ENCODE measurements around the gene DDX43.

DDX43 gene

GRCh38 chr6:73353636-73354593 is 40.7 kb upstream of the DDX43 start, which contains the start of gene DPPA5:
TSS of gene DPPA5 (minus strand) at chr6:73354276. CDS start at chr6:73354225, 51 bp downstream.
- Histone ChIP-seq H4K91ac (ENCODE audit: low read depth, low read length, poor library complexity) (no peak within 1 kb of the TSS), H4K8ac (ENCODE audit: low read depth, low read length) (no peak within 1 kb of the TSS), H3K27me3 (ENCODE audit: control insufficient read depth in 3 of 3, insufficient read depth in 3 of 3, low read depth in 1 of 3, low read length in 3 of 3) (no peaks in the 10 kb centered on the region), H2AK5ac (ENCODE audit: low read depth, low read length) (peak within 1 kb of the TSS; percentile 18), H3K9me3 (replicated peaks in 1 of 2; ENCODE audit: control insufficient read depth in 2 of 2, insufficient read depth in 1 of 2, low read depth in 1 of 2, low read length in 2 of 2) (no peaks in the 10 kb centered on the region), H3K14ac (ENCODE audit: low read length) (peak within 1 kb of the TSS; percentile 21), H3K4me1 (ENCODE audit: control insufficient read depth in 2 of 2, insufficient read depth in 1 of 2, low read depth in 1 of 2, low read length in 2 of 2) (no peaks in the 10 kb centered on the region), H2BK12ac (ENCODE audit: low read length) (no peak within 1 kb of the TSS), H3K4me3 (ENCODE audit: low read length in 2 of 2) (no peak within 1 kb of the TSS), H3K18ac (ENCODE audit: low read length) (no peak within 1 kb of the TSS), H3K79me1 (ENCODE audit: low read depth, low read length) (no peaks in the 10 kb centered on the region), H2BK120ac (ENCODE audit: low read depth, low read length) (no peak within 1 kb of the TSS), H2AFZ (ENCODE audit: low read length) (no peak within 1 kb of the TSS), H2BK5ac (ENCODE audit: low read length) (peak within 1 kb of the TSS; percentile 35), H3K27ac (replicated peaks; ENCODE audit: low read length) (no peak within 1 kb of the TSS), H3K9ac (ENCODE audit: low read depth, low read length, poor library complexity) (no peak within 1 kb of the TSS), H2BK15ac (ENCODE audit: low read length) (no peak within 1 kb of the TSS), H3K4ac (ENCODE audit: low read length) (no peak within 1 kb of the TSS), H3K36me3 (replicated peaks in 1 of 2; ENCODE audit: control insufficient read depth in 2 of 2, insufficient read depth in 2 of 2, low read length in 2 of 2) (no peaks in the 10 kb centered on the region), H3K4me2 (ENCODE audit: insufficient read depth, low read length, poor library complexity, severe bottlenecking) (no peak within 1 kb of the TSS), H3K23ac (ENCODE audit: low read depth, low read length, poor library complexity) (no peak within 1 kb of the TSS)
- WGBS, 2 donors (ENCODE audit: extremely low coverage in 2 of 2, insufficient read length in 2 of 2, insufficient replicate concordance in 1 of 2), result no CpG with 5 or more reads among the region's 59 CpGs
- no peak for DNase-seq (ENCODE audit: low spot score)

- Histone ChIP-seq H3K4ac (ENCODE audit: low read length) (no peak within 1 kb of the TSS), H2BK12ac (ENCODE audit: low read length) (no peak within 1 kb of the TSS), H3K14ac (ENCODE audit: low read length) (no peak within 1 kb of the TSS), H2AK5ac (ENCODE audit: low read depth, low read length) (peak within 1 kb of the TSS; percentile 42), H3K4me2 (ENCODE audit: insufficient read depth, low read length, poor library complexity, severe bottlenecking) (no peak within 1 kb of the TSS), H4K91ac (ENCODE audit: low read depth, low read length, poor library complexity) (no peak within 1 kb of the TSS), H3K23ac (ENCODE audit: low read depth, low read length, poor library complexity) (no peak within 1 kb of the TSS), H3K9ac (ENCODE audit: low read depth, low read length, poor library complexity) (no peak within 1 kb of the TSS), H2BK15ac (ENCODE audit: low read length) (no peak within 1 kb of the TSS), H3K27ac (replicated peaks; ENCODE audit: low read length) (no peak within 1 kb of the TSS), H2AFZ (ENCODE audit: low read length) (no peak within 1 kb of the TSS), H3K36me3 (replicated peaks in 1 of 2; ENCODE audit: control insufficient read depth in 2 of 2, insufficient read depth in 2 of 2, low read length in 2 of 2) (no peaks in the 10 kb centered on the region), H3K9me3 (replicated peaks in 1 of 2; ENCODE audit: control insufficient read depth in 2 of 2, insufficient read depth in 1 of 2, low read depth in 1 of 2, low read length in 2 of 2) (no peaks in the 10 kb centered on the region), H3K18ac (ENCODE audit: low read length) (no peak within 1 kb of the TSS), H3K27me3 (ENCODE audit: control insufficient read depth in 3 of 3, insufficient read depth in 3 of 3, low read depth in 1 of 3, low read length in 3 of 3) (no peaks in the 10 kb centered on the region), H3K4me3 (ENCODE audit: low read length in 2 of 2) (no peak within 1 kb of the TSS), H4K8ac (ENCODE audit: low read depth, low read length) (no peak within 1 kb of the TSS), H3K79me1 (ENCODE audit: low read depth, low read length) (no peaks in the 10 kb centered on the region), H3K4me1 (ENCODE audit: control insufficient read depth in 2 of 2, insufficient read depth in 1 of 2, low read depth in 1 of 2, low read length in 2 of 2) (no peaks in the 10 kb centered on the region), H2BK5ac (ENCODE audit: low read length) (no peak within 1 kb of the TSS), H2BK120ac (ENCODE audit: low read depth, low read length) (no peak within 1 kb of the TSS)
- no peak for DNase-seq (ENCODE audit: low spot score)
- no CpG with 5 or more reads among the region's 23 CpGs for WGBS, 2 donors (ENCODE audit: extremely low coverage in 2 of 2, insufficient read length in 2 of 2, insufficient replicate concordance in 1 of 2)
Measured at GRCh38 chr6:73362358-73362757, 32.3 kb upstream of the DDX43 start, which contains the start of gene KHDC3L. TSS of gene KHDC3L (plus strand) at chr6:73362658. CDS start at chr6:73362730, 72 bp downstream.

- Histone ChIP-seq H4K8ac (ENCODE audit: low read depth, low read length) (no peak overlapping the region), H2BK12ac (ENCODE audit: low read length) (no peak overlapping the region), H3K27me3 (ENCODE audit: control insufficient read depth in 3 of 3, insufficient read depth in 3 of 3, low read depth in 1 of 3, low read length in 3 of 3) (no peaks in the 10 kb centered on the region), H4K91ac (ENCODE audit: low read depth, low read length, poor library complexity) (no peak overlapping the region), H3K9me3 (replicated peaks in 1 of 2; ENCODE audit: control insufficient read depth in 2 of 2, insufficient read depth in 1 of 2, low read depth in 1 of 2, low read length in 2 of 2) (no peaks in the 10 kb centered on the region), H2AK5ac (ENCODE audit: low read depth, low read length) (peak overlapping the region; percentile 42), H3K23ac (ENCODE audit: low read depth, low read length, poor library complexity) (no peak overlapping the region), H3K18ac (ENCODE audit: low read length) (no peak overlapping the region), H2BK5ac (ENCODE audit: low read length) (no peak overlapping the region), H3K4me1 (ENCODE audit: control insufficient read depth in 2 of 2, insufficient read depth in 1 of 2, low read depth in 1 of 2, low read length in 2 of 2) (no peaks in the 10 kb centered on the region), H3K4me3 (ENCODE audit: low read length in 2 of 2) (no peak overlapping the region), H3K27ac (replicated peaks; ENCODE audit: low read length) (no peak overlapping the region), H3K9ac (ENCODE audit: low read depth, low read length, poor library complexity) (no peak overlapping the region), H3K14ac (ENCODE audit: low read length) (no peak overlapping the region), H2BK15ac (ENCODE audit: low read length) (no peak overlapping the region), H3K4ac (ENCODE audit: low read length) (no peak overlapping the region), H3K36me3 (replicated peaks in 1 of 2; ENCODE audit: control insufficient read depth in 2 of 2, insufficient read depth in 2 of 2, low read length in 2 of 2) (no peaks in the 10 kb centered on the region), H3K4me2 (ENCODE audit: insufficient read depth, low read length, poor library complexity, severe bottlenecking) (no peak overlapping the region), H2BK120ac (ENCODE audit: low read depth, low read length) (no peak overlapping the region), H2AFZ (ENCODE audit: low read length) (no peak overlapping the region), H3K79me1 (ENCODE audit: low read depth, low read length) (no peaks in the 10 kb centered on the region)
- no CpG with 5 or more reads among the region's 31 CpGs for WGBS, 2 donors (ENCODE audit: extremely low coverage in 2 of 2, insufficient read length in 2 of 2, insufficient replicate concordance in 1 of 2)
- no peak for DNase-seq (ENCODE audit: low spot score)
Measured at GRCh38 chr6:73362869-73363536, 31.6 kb upstream of the DDX43 start.

- no peak overlapping the region for H3K27ac ChIP-seq (replicated peaks; ENCODE audit: low read length)
- H2AK5ac ChIP-seq (ENCODE audit: low read depth, low read length), result no peak overlapping the region
- no peaks in the 10 kb centered on the region for H3K4me1 ChIP-seq (ENCODE audit: control insufficient read depth in 2 of 2, insufficient read depth in 1 of 2, low read depth in 1 of 2, low read length in 2 of 2)
- no peak overlapping the region for H2BK15ac ChIP-seq (ENCODE audit: low read length)
- H2BK12ac ChIP-seq (ENCODE audit: low read length), result no peak overlapping the region
- H3K36me3 ChIP-seq (replicated peaks in 1 of 2; ENCODE audit: control insufficient read depth in 2 of 2, insufficient read depth in 2 of 2, low read length in 2 of 2), result no peaks in the 10 kb centered on the region
- no peak overlapping the region for H2BK5ac ChIP-seq (ENCODE audit: low read length)
- H3K4me2 ChIP-seq (ENCODE audit: insufficient read depth, low read length, poor library complexity, severe bottlenecking), result no peak overlapping the region
- DNase-seq (ENCODE audit: low spot score), result no peak
- H3K9ac ChIP-seq (ENCODE audit: low read depth, low read length, poor library complexity), result no peak overlapping the region
- no peak overlapping the region for H3K18ac ChIP-seq (ENCODE audit: low read length)
- no peak overlapping the region for H2BK120ac ChIP-seq (ENCODE audit: low read depth, low read length)
- no peak overlapping the region for H2AFZ ChIP-seq (ENCODE audit: low read length)
- no peak overlapping the region for H4K91ac ChIP-seq (ENCODE audit: low read depth, low read length, poor library complexity)
- H3K4me3 ChIP-seq (ENCODE audit: low read length in 2 of 2), result no peak overlapping the region
- H3K23ac ChIP-seq (ENCODE audit: low read depth, low read length, poor library complexity), result no peak overlapping the region
- H3K79me1 ChIP-seq (ENCODE audit: low read depth, low read length), result no peaks in the 10 kb centered on the region
- H4K8ac ChIP-seq (ENCODE audit: low read depth, low read length), result no peak overlapping the region
- WGBS, 2 donors (ENCODE audit: extremely low coverage in 2 of 2, insufficient read length in 2 of 2, insufficient replicate concordance in 1 of 2), result no CpG with 5 or more reads among the region's 23 CpGs
- no peaks in the 10 kb centered on the region for H3K9me3 ChIP-seq (replicated peaks in 1 of 2; ENCODE audit: control insufficient read depth in 2 of 2, insufficient read depth in 1 of 2, low read depth in 1 of 2, low read length in 2 of 2)
- no peaks in the 10 kb centered on the region for H3K27me3 ChIP-seq (ENCODE audit: control insufficient read depth in 3 of 3, insufficient read depth in 3 of 3, low read depth in 1 of 3, low read length in 3 of 3)
- H3K14ac ChIP-seq (ENCODE audit: low read length), result no peak overlapping the region
- no peak overlapping the region for H3K4ac ChIP-seq (ENCODE audit: low read length)
Measured at GRCh38 chr6:73363537-73363875, 31.1 kb upstream of the DDX43 start.
